ENCODE data around the gene ITLN1. TPM values are rescaled to one million over a fixed set of nuclear protein-coding genes. Genes with fewer than 3 reads are reported as not detected.

The ITLN1 gene
- total RNA-seq, 4 donors from 2014 or later, result 9.5 to 256 (median 46.2) TPM; not detected in 1

GRCh38 chr1:160830321-160831153 is 54.4 kb downstream of the ITLN1 start:
- Histone ChIP-seq H3K4me3 (no peak overlapping the region), H3K4me1 (no peaks in the 10 kb centered on the region), H3K9me3 (no peaks in the 10 kb centered on the region), H3K27ac (no peak overlapping the region), H3K36me3 (no peaks in the 10 kb centered on the region), H3K27me3 (no peaks in the 10 kb centered on the region)
- peak; percentile 84 for DNase-seq
- 65 to 80% methylated on average over 1 to 8 of the region's 8 CpGs for WGBS, 2 donors (ENCODE audit: low coverage in 1 of 2)
- in situ Hi-C loops (cut with MboI; ENCODE audit: low pct_ligation_motif_present in 1 of 4, low pct_unique_long_range_greater_than_20kb in 1 of 4, low sequenced_read_pairs in 3 of 4), result loop anchor here in 2 of 4 donors (5.0 to 25.0 kb wide), 3 partner anchors 56 to 257 kb away; partner anchors contain the start of genes ITLN2 (in 2 of the 2), KLHDC9 (in 1 of the 2) and NECTIN4 (in 1 of the 2)
- TF ChIP-seq POLR2AphosphoS5 (IDR thresholded peaks at IDR 0.05) (no peak), CTCF (IDR thresholded peaks at IDR 0.05) (peak; percentile 51 to 81 (median 66))
- intact Hi-C loops (cut with DNase I; ENCODE audit: low total_unique reads), result loop anchor here (10.0 kb wide), 1 partner anchor 124 kb away; the partner anchor contains the start of gene ITLN2

GRCh38 chr1:160829766-160830165 is 55.2 kb downstream of the ITLN1 start:
- H3K27me3 ChIP-seq, result no peaks in the 10 kb centered on the region
- no peaks in the 10 kb centered on the region for H3K9me3 ChIP-seq
- H3K4me3 ChIP-seq, result no peak overlapping the region
- 81 to 100% methylated on average over 1 of the region's 1 CpG for WGBS, 2 donors (ENCODE audit: low coverage in 1 of 2)
- H3K4me1 ChIP-seq, result no peaks in the 10 kb centered on the region
- intact Hi-C loops (cut with DNase I; ENCODE audit: low total_unique reads) (loop anchor here (10.0 kb wide), 1 partner anchor 125 kb away; the partner anchor contains the start of gene ITLN2), in situ Hi-C loops (cut with MboI; ENCODE audit: low pct_ligation_motif_present in 1 of 4, low pct_unique_long_range_greater_than_20kb in 1 of 4, low sequenced_read_pairs in 3 of 4) (loop anchor here in 3 of 4 donors (5.0 to 25.0 kb wide), 4 partner anchors 55 to 258 kb away; partner anchors contain the start of genes ITLN2 (in 2 of the 3), KLHDC9 (in 1 of the 3) and NECTIN4 (in 1 of the 3))
- H3K27ac ChIP-seq, result no peak overlapping the region
- DNase-seq, result no peak
- TF ChIP-seq EP300 (IDR thresholded peaks at IDR 0.05; ENCODE audit: low read depth) (no peak), POLR2A (IDR thresholded peaks at IDR 0.05) (no peak), CTCF (IDR thresholded peaks at IDR 0.05) (no peak), POLR2AphosphoS5 (IDR thresholded peaks at IDR 0.05) (no peak)
- no peaks in the 10 kb centered on the region for H3K36me3 ChIP-seq

GRCh38 chr1:160827418-160827817 is 57.6 kb downstream of the ITLN1 start:
- no peak for DNase-seq
- Histone ChIP-seq H3K4me1 (no peaks in the 10 kb centered on the region), H3K36me3 (no peaks in the 10 kb centered on the region), H3K27me3 (no peaks in the 10 kb centered on the region), H3K9me3 (no peaks in the 10 kb centered on the region), H3K27ac (no peak overlapping the region), H3K4me3 (no peak overlapping the region)
- 90 to 92% methylated on average over 2 of the region's 2 CpGs for WGBS, 2 donors (ENCODE audit: low coverage in 1 of 2)
- TF ChIP-seq EP300 (IDR thresholded peaks at IDR 0.05; ENCODE audit: low read depth), result no peak
- TF ChIP-seq POLR2AphosphoS5 (IDR thresholded peaks at IDR 0.05), result no peak
- in situ Hi-C loops (cut with MboI; ENCODE audit: low pct_ligation_motif_present in 1 of 4, low pct_unique_long_range_greater_than_20kb in 1 of 4, low sequenced_read_pairs in 3 of 4), result loop anchor here in 2 of 4 donors (5.0 to 25.0 kb wide), 2 partner anchors 100 to 260 kb away; partner anchors contain the start of genes KLHDC9 (in 1 of the 2) and NECTIN4 (in 1 of the 2)
- intact Hi-C loops (cut with DNase I; ENCODE audit: low total_unique reads), result no loop called here

DNA sequence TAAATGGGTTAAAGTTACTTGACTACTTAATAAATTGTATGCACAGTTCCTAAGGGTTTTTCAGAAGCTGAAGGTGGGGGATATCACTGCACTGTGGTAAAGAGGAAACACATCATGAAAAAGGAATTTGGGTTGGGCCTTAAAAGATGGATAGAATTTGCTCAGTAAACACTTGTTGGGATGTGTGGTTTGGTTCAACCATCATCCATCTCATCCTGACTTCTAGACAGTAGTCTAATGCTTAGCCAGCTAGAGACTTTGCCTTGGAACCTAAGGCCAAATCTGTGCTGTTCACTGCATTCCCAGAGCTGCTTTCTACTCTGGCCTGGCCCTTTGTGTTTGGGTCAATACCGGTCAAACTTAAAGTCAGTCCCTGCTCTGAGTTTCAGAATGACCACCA is 58.4 kb downstream of the ITLN1 start:
- no peaks in the 10 kb centered on the region for H3K4me1 ChIP-seq
- no peaks in the 10 kb centered on the region for H3K27me3 ChIP-seq
- no peaks in the 10 kb centered on the region for H3K9me3 ChIP-seq
- H3K4me3 ChIP-seq, result no peak overlapping the region
- no peak for DNase-seq
- in situ Hi-C loops (cut with MboI; ENCODE audit: low pct_ligation_motif_present in 1 of 4, low pct_unique_long_range_greater_than_20kb in 1 of 4, low sequenced_read_pairs in 3 of 4), result loop anchor here in 2 of 4 donors (5.0 to 25.0 kb wide), 2 partner anchors 99 to 261 kb away; partner anchors contain the start of genes KLHDC9 (in 1 of the 2) and NECTIN4 (in 1 of the 2)
- no peak for TF ChIP-seq CTCF (IDR thresholded peaks at IDR 0.05)
- TF ChIP-seq POLR2AphosphoS5 (IDR thresholded peaks at IDR 0.05), result no peak
- TF ChIP-seq POLR2A (IDR thresholded peaks at IDR 0.05), result no peak
- TF ChIP-seq EP300 (IDR thresholded peaks at IDR 0.05; ENCODE audit: low read depth), result no peak
- 100% methylated on average over 1 of the region's 1 CpG for WGBS, 2 donors (ENCODE audit: low coverage in 1 of 2)
- intact Hi-C loops (cut with DNase I; ENCODE audit: low total_unique reads), result no loop called here
- H3K36me3 ChIP-seq, result no peaks in the 10 kb centered on the region
- H3K27ac ChIP-seq, result no peak overlapping the region

Other genes starting within 250 kb of the ITLN1 start
- 1 to 10 TPM in 3 of 4 donors, not detected in 1; 1.1 to 3.3 (median 3.2) TPM for gene SLAMF1, start 238.1 kb downstream of the ITLN1 start, total RNA-seq
- 10 to 100 TPM in 2 of 4 donors, 1 to 10 TPM in 1, not detected in 1; 7.5 to 31.3 (median 17.6) TPM for gene CD48, start 173.4 kb downstream of the ITLN1 start, total RNA-seq
- 10 to 100 TPM in 1 of 4 donors, 1 to 10 TPM in 1, under 1 TPM in 1, not detected in 1; 0.20 to 15.4 (median 2.7) TPM for gene SLAMF7, start 145.9 kb downstream of the ITLN1 start, total RNA-seq
- gene LY9, start 89.0 kb downstream of the ITLN1 start, total RNA-seq, result 1 to 10 TPM in 3 of 4 donors, under 1 TPM in 1; 0.40 to 9.4 (median 1.8) TPM
- under 1 TPM in 2 of 4 donors, not detected in 2; 0.48 to 0.55 TPM for gene CD244, start 22.3 kb downstream of the ITLN1 start, total RNA-seq
- gene ITLN2, start 69.6 kb upstream of the ITLN1 start, total RNA-seq, result not detected
- 100 to 1,000 TPM in 2 of 4 donors, 10 to 100 TPM in 2; 91.7 to 126 (median 105) TPM for gene F11R, start 136.0 kb upstream of the ITLN1 start, total RNA-seq
- gene TSTD1, start 153.8 kb upstream of the ITLN1 start, total RNA-seq, result 100 to 1,000 TPM; 104 to 224 (median 191) TPM
- 10 to 100 TPM; 34.4 to 78.2 (median 64.9) TPM for gene USF1, start 160.8 kb upstream of the ITLN1 start, total RNA-seq
- 10 to 100 TPM in 1 of 4 donors, 1 to 10 TPM in 2, under 1 TPM in 1; 0.60 to 11.0 (median 4.4) TPM for gene ARHGAP30, start 184.7 kb upstream of the ITLN1 start, total RNA-seq
- gene NECTIN4, start 204.4 kb upstream of the ITLN1 start, total RNA-seq, result 1 to 10 TPM in 1 of 4 donors, under 1 TPM in 2, not detected in 1; 0.37 to 4.0 (median 0.82) TPM
- gene KLHDC9, start 213.2 kb upstream of the ITLN1 start, total RNA-seq, result 10 to 100 TPM in 1 of 4 donors, 1 to 10 TPM in 1, under 1 TPM in 1, not detected in 1; 0.80 to 16.9 (median 8.7) TPM
- 10 to 100 TPM; 28.9 to 70.5 (median 45.9) TPM for gene PFDN2, start 232.9 kb upstream of the ITLN1 start, total RNA-seq
- 10 to 100 TPM; 45.6 to 83.0 (median 75.4) TPM for gene NIT1, start 232.9 kb upstream of the ITLN1 start, total RNA-seq
- 10 to 100 TPM; 30.3 to 73.7 (median 38.6) TPM for gene DEDD, start 247.5 kb upstream of the ITLN1 start, total RNA-seq

Data from transverse colon (tissue), 4 donors.